Caco-2 (cell line): ENCODE data around the gene PRKAR1A. TPM values are rescaled to one million over a fixed set of nuclear protein-coding genes. Genes with fewer than 3 reads are reported as not detected.

Experiments
- BruUV-seq: library from RNA; stranded (reverse); fragments of 400-500 nt; replicated peaks from 2 replicates; lab custom pipeline; 2021; lab: Mats Ljungman, UMichigan
- CTCF ChIA-PET: fragments of 300-600 bp; sonication (Branson Sonifier 250); formaldehyde crosslinking; loops from one replicate; lab custom pipeline; 2022; ENCODE audit warnings: antibody characterized with exemption; lab: Charles Lee
- POLR2A ChIA-PET: fragments of 300-600 bp; sonication (Branson Sonifier 250); formaldehyde crosslinking; loops from one replicate; lab custom pipeline; 2022; ENCODE audit warnings: antibody characterized with exemption; lab: Charles Lee
- DNase-seq, 2 experiments: peaks; one replicate each; pipeline versions ENCODE4 v3.0.0 to v3.0.0-alpha.2; 2020 to 2022
- H3K27me3 ChIP-seq: replicated peaks from 2 replicates; pipeline ENCODE4 v1.6.0; 2011; ENCODE audit warnings: low read length; ENCODE audit not compliant: control insufficient read depth, insufficient read depth
- H3K36me3 ChIP-seq: 2 replicates; pipeline ENCODE4 v1.5.1; 2011; ENCODE audit warnings: low read length; ENCODE audit not compliant: control insufficient read depth, insufficient read depth
- H3K4me1 ChIP-seq: fragments of 250-450 bp; sonication (Bioruptor Pico); 2 replicates; pipeline ENCODE4 v1.5.1; 2020; ENCODE audit warnings: mild to moderate bottlenecking
- H3K4me3 ChIP-seq: 2 replicates; pipeline ENCODE4 v1.5.1; 2011; ENCODE audit warnings: low read depth, mild to moderate bottlenecking, control low read depth, low read length
- H3K9me3 ChIP-seq: fragments of 250-450 bp; sonication (Bioruptor Pico); 2 replicates; pipeline ENCODE4 v1.5.1; 2020; ENCODE audit warnings: mild to moderate bottlenecking, moderate library complexity
- H3K27ac Mint-ChIP-seq: one replicate; pipeline ENCODE4 v1.8.0; 2022; ENCODE audit warnings: mixed read lengths; ENCODE audit not compliant: unreplicated experiment
- H3K27me3 Mint-ChIP-seq: one replicate; pipeline ENCODE4 v1.8.0; 2022; ENCODE audit warnings: mixed read lengths; ENCODE audit not compliant: insufficient read depth, unreplicated experiment
- H3K36me3 Mint-ChIP-seq: one replicate; pipeline ENCODE4 v1.8.0; 2022; ENCODE audit warnings: mild to moderate bottlenecking, mixed read lengths; ENCODE audit not compliant: insufficient read depth, unreplicated experiment
- H3K4me1 Mint-ChIP-seq: one replicate; pipeline ENCODE4 v1.8.0; 2022; ENCODE audit warnings: low read depth, mixed read lengths; ENCODE audit not compliant: unreplicated experiment
- H3K4me3 Mint-ChIP-seq: one replicate; pipeline ENCODE4 v1.8.0; 2022; ENCODE audit warnings: mild to moderate bottlenecking, moderate library complexity, mixed read lengths; ENCODE audit not compliant: unreplicated experiment
- H3K9me3 Mint-ChIP-seq: one replicate; pipeline ENCODE4 v1.8.0; 2022; ENCODE audit warnings: mixed read lengths; ENCODE audit not compliant: unreplicated experiment
- CTCF ChIP-seq, 2 experiments: fragments of 200-600 bp in 1 of 2; IDR thresholded peaks; 1 replicate in 1 of 2; 2 replicates in 1 of 2; pipeline versions ENCODE4 v1.5.1 to v1.8.0; 2011 to 2022; ENCODE audit warnings: antibody characterized with exemption in 1 of 2, control low read depth in 1 of 2, inconsistent platforms in 1 of 2, low read depth in 1 of 2, low read length in 1 of 2, mild to moderate bottlenecking in 1 of 2, moderate library complexity in 1 of 2; ENCODE audit not compliant: insufficient read depth in 1 of 2, severe bottlenecking in 1 of 2, unreplicated experiment in 1 of 2
- intact Hi-C: fragments of 100-400 bp; cut with micrococcal nuclease; formaldehyde crosslinking; loops from one replicate; pipeline ENCODE4 v1.10.0; 2022; ENCODE audit not compliant: unreplicated experiment
- total RNA-seq: library from RNA; stranded (reverse); gene quantifications from 2 replicates; pipeline ENCODE4 v1.2.3, GENCODE V29; 2022

PRKAR1A gene
- total RNA-seq, 1 experiment from 2014 or later: 160 TPM

GRCh38 chr17:68565661-68566441 is 53.6 kb downstream of the PRKAR1A start:
- peaks cover 18% of the 10 kb centered on the region for H3K4me1 ChIP-seq
- intact Hi-C loops: no loop called here
- peaks cover 43% of the 10 kb centered on the region for H3K4me1 Mint-ChIP-seq
- no peak overlapping the region for H3K4me3 ChIP-seq
- ChIA-PET CTCF (no interaction called here), POLR2A (no interaction called here)
- no peaks in the 10 kb centered on the region for H3K27me3 ChIP-seq
- H3K4me3 Mint-ChIP-seq: no peak overlapping the region
- H3K9me3 Mint-ChIP-seq: peaks cover 17% of the 10 kb centered on the region
- no TSS peak for BruUV-seq
- no peaks in the 10 kb centered on the region for H3K9me3 ChIP-seq
- H3K36me3 Mint-ChIP-seq: no peaks in the 10 kb centered on the region
- H3K27ac Mint-ChIP-seq: no peak overlapping the region
- TF ChIP-seq CTCF (IDR thresholded peaks at IDR 0.05; ENCODE audit: insufficient read depth in 1 of 2, low read depth in 1 of 2, low read length in 1 of 2, severe bottlenecking in 1 of 2, unreplicated experiment in 1 of 2): no peak
- H3K36me3 ChIP-seq: no peaks in the 10 kb centered on the region
- no peaks in the 10 kb centered on the region for H3K27me3 Mint-ChIP-seq
- no peak for DNase-seq

- BruUV-seq: no TSS peak
Observed at GRCh38 chr17:68566442-68566738, 54.2 kb downstream of the PRKAR1A start.

DNA sequence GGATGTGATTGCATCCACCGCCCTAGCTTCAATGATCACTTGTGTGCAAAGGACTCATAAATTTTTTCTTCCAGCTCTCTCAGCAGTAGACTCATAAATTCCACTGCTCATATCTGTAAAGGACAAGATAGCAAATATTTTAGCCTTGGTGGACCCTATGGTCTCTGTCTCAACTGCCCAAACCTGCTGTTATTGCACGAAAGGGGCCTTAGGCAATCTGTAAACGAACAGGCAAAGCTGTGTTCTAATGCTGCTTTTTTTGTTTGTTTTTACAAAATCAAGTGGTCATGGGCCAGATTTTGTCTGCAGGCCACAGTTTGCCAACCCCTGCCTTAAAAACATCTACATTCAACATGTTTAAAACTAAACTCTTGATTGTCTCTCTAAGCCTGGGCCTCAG is 54.8 kb downstream of the PRKAR1A start:
- TF ChIP-seq CTCF (IDR thresholded peaks at IDR 0.05; ENCODE audit: insufficient read depth in 1 of 2, low read depth in 1 of 2, low read length in 1 of 2, severe bottlenecking in 1 of 2, unreplicated experiment in 1 of 2): no peak
- ChIA-PET CTCF (interaction anchor here (1.2 kb wide), 1 partner anchor 38 kb away, joined by 3 read pairs; no protein-coding TSS in a partner anchor), POLR2A (interaction anchor here (0.8 kb wide), 1 partner anchor 55 kb away, joined by 4 read pairs; the partner anchor contains the start of gene PRKAR1A)
- H3K4me1 Mint-ChIP-seq: peaks cover 43% of the 10 kb centered on the region
- Histone ChIP-seq H3K36me3 (no peaks in the 10 kb centered on the region), H3K9me3 (no peaks in the 10 kb centered on the region), H3K4me3 (no peak overlapping the region), H3K27me3 (no peaks in the 10 kb centered on the region), H3K4me1 (peaks cover 18% of the 10 kb centered on the region)
- H3K9me3 Mint-ChIP-seq: peaks cover 17% of the 10 kb centered on the region
- H3K36me3 Mint-ChIP-seq: no peaks in the 10 kb centered on the region
- intact Hi-C loops: loop anchor here (1.0 kb wide), 1 partner anchor 32 kb away; no protein-coding TSS in a partner anchor
- H3K27ac Mint-ChIP-seq: peak overlapping the region; percentile 74
- peak overlapping the region; percentile 13 for H3K4me3 Mint-ChIP-seq
- no TSS peak for BruUV-seq
- no peaks in the 10 kb centered on the region for H3K27me3 Mint-ChIP-seq
- peak; percentile 50 to 64 for DNase-seq

More at GRCh38 chr17:68566442-68566738, 54.2 kb downstream of the PRKAR1A start:
- Mint-ChIP-seq H3K9me3 (peaks cover 17% of the 10 kb centered on the region), H3K36me3 (no peaks in the 10 kb centered on the region), H3K4me1 (peaks cover 43% of the 10 kb centered on the region), H3K27me3 (no peaks in the 10 kb centered on the region), H3K27ac (peak overlapping the region; percentile 74), H3K4me3 (no peak overlapping the region)
- Histone ChIP-seq H3K36me3 (no peaks in the 10 kb centered on the region), H3K27me3 (no peaks in the 10 kb centered on the region), H3K9me3 (no peaks in the 10 kb centered on the region), H3K4me3 (no peak overlapping the region), H3K4me1 (peaks cover 18% of the 10 kb centered on the region)
- TF ChIP-seq CTCF (IDR thresholded peaks at IDR 0.05; ENCODE audit: insufficient read depth in 1 of 2, low read depth in 1 of 2, low read length in 1 of 2, severe bottlenecking in 1 of 2, unreplicated experiment in 1 of 2): no peak
- POLR2A ChIA-PET: interaction anchor here (0.8 kb wide), 1 partner anchor 54 kb away, joined by 4 read pairs; the partner anchor contains the start of gene PRKAR1A
- DNase-seq: no peak
- intact Hi-C loops: no loop called here
- CTCF ChIA-PET: interaction anchor here (1.2 kb wide), 1 partner anchor 39 kb away, joined by 3 read pairs; no protein-coding TSS in a partner anchor
